ENCODE measurements around the gene FAM184B. TPM values are rescaled to one million over a fixed set of nuclear protein-coding genes. Genes with fewer than 3 reads are reported as not detected.

FAM184B gene
- total and polyA plus RNA-seq, 11 donors: 0.04 to 0.08 TPM; not detected in 9

GRCh38 chr4:17758485-17758884 is 22.9 kb downstream of the FAM184B start:
- Histone ChIP-seq H3K27me3 (no peaks in the 10 kb centered on the region), H3K27ac (no peak overlapping the region), H3K36me3 (no peaks in the 10 kb centered on the region), H3K4me3 (no peak overlapping the region), H3K9me3 (no peaks in the 10 kb centered on the region), H3K4me1 (no peaks in the 10 kb centered on the region)
- DNase-seq (no peak), ATAC-seq (no peak)
- no peak for TF ChIP-seq POLR2A (IDR thresholded peaks at IDR 0.05)
- TF ChIP-seq, protein P1, sequence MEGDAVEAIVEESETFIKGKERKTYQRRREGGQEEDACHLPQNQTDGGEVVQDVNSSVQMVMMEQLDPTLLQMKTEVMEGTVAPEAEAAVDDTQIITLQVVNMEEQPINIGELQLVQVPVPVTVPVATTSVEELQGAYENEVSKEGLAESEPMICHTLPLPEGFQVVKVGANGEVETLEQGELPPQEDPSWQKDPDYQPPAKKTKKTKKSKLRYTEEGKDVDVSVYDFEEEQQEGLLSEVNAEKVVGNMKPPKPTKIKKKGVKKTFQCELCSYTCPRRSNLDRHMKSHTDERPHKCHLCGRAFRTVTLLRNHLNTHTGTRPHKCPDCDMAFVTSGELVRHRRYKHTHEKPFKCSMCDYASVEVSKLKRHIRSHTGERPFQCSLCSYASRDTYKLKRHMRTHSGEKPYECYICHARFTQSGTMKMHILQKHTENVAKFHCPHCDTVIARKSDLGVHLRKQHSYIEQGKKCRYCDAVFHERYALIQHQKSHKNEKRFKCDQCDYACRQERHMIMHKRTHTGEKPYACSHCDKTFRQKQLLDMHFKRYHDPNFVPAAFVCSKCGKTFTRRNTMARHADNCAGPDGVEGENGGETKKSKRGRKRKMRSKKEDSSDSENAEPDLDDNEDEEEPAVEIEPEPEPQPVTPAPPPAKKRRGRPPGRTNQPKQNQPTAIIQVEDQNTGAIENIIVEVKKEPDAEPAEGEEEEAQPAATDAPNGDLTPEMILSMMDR (IDR thresholded peaks at IDR 0.05): no peak
- WGBS, 4 donors: 60 to 66% (median 63%) methylated on average over 5 of the region's 5 CpGs
- intact Hi-C loops (cut with DNase I): no loop called here

DNA sequence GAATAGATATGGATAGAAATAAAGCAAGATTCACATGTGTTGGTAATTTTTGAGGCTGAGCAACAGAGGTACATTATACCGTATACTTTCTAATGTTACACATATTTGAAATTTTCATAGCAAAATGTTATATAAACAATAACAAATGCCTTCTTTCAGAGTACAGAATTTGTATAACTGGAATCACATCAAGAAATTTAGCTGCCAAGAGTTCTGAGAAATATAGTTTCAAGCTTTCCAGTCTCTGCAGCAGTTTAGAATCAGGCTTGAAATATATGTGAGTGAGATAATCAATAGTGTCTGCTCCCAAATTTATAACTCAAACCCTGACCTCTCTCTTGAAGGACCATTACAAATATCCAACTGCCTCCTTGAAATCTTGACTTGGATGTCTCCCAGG is 23.8 kb downstream of the FAM184B start:
- intact Hi-C loops (cut with DNase I): no loop called here
- no peak overlapping the region for H3K27ac ChIP-seq
- H3K36me3 ChIP-seq: no peaks in the 10 kb centered on the region
- H3K4me3 ChIP-seq: no peak overlapping the region
- no peak for TF ChIP-seq POLR2A (IDR thresholded peaks at IDR 0.05)
- TF ChIP-seq, protein P1 (IDR thresholded peaks at IDR 0.05): no peak
- ATAC-seq (no peak), DNase-seq (no peak)
- H3K4me1 ChIP-seq: no peaks in the 10 kb centered on the region
- H3K9me3 ChIP-seq: no peaks in the 10 kb centered on the region
- no peaks in the 10 kb centered on the region for H3K27me3 ChIP-seq
- 71 to 88% (median 81%) methylated on average over 1 of the region's 1 CpG for WGBS, 4 donors

DNA sequence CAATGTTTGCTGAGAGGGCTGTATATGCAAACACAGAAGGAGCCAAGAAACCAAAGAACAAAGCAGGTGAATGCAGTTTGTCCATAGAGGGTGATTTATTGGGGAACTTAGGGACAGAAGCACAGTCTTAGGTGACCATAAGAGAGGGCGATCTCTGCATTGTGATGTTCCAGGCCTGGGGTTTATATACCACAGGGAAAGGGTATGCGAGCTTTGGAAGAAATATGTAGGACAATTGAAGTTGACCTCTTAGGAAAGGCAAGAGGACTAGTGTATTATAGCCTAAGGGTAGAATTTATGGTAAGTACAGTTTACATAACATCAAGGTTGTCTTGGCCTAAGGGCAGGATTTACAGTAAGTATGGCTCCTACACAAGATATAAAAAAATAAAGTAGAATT is 27.8 kb downstream of the FAM184B start:
- intact Hi-C loops (cut with DNase I): no loop called here
- no peak for ATAC-seq
- TF ChIP-seq, protein P1 (IDR thresholded peaks at IDR 0.05): no peak
- no peak for TF ChIP-seq POLR2A (IDR thresholded peaks at IDR 0.05)
- H3K4me1 ChIP-seq: no peaks in the 10 kb centered on the region
- no peak overlapping the region for H3K27ac ChIP-seq
- no peak overlapping the region for H3K4me3 ChIP-seq
- WGBS, 4 donors: 94 to 97% (median 96%) methylated on average over 2 of the region's 2 CpGs
- H3K9me3 ChIP-seq: no peaks in the 10 kb centered on the region
- no peak for DNase-seq
- H3K27me3 ChIP-seq: no peaks in the 10 kb centered on the region
- no peaks in the 10 kb centered on the region for H3K36me3 ChIP-seq

- Histone ChIP-seq H3K27me3 (no peaks in the 10 kb centered on the region), H3K27ac (no peak overlapping the region), H3K4me3 (no peak overlapping the region), H3K36me3 (no peaks in the 10 kb centered on the region), H3K4me1 (no peaks in the 10 kb centered on the region), H3K9me3 (no peaks in the 10 kb centered on the region)
- ATAC-seq: no peak
- no peak for DNase-seq
- no peak for TF ChIP-seq POLR2A (IDR thresholded peaks at IDR 0.05)
- 84 to 91% (median 89%) methylated on average over 4 of the region's 4 CpGs for WGBS, 4 donors
- intact Hi-C loops (cut with DNase I): no loop called here
These were observed 40.7 kb downstream of the FAM184B start for GRCh38 chr4:17740702-17741101.

- ATAC-seq (no peak), DNase-seq (no peak)
- no peak overlapping the region for H3K4me3 ChIP-seq
- H3K27ac ChIP-seq: no peak overlapping the region
- H3K4me1 ChIP-seq: no peaks in the 10 kb centered on the region
- intact Hi-C loops (cut with DNase I): no loop called here
- peaks cover 0 to 3% (median 0%) of the 10 kb centered on the region in 12 donors for H3K9me3 ChIP-seq
- H3K27me3 ChIP-seq: no peaks in the 10 kb centered on the region
- 81 to 85% (median 83%) methylated on average over 2 of the region's 2 CpGs for WGBS, 4 donors
- TF ChIP-seq POLR2A (IDR thresholded peaks at IDR 0.05): no peak
- TF ChIP-seq, protein P1 (IDR thresholded peaks at IDR 0.05): no peak
- H3K36me3 ChIP-seq: no peaks in the 10 kb centered on the region
These were observed 44.9 kb downstream of the FAM184B start for GRCh38 chr4:17736484-17736883.

Measured in heart left ventricle (tissue), 16 donors.